GM19397 (cell line): ENCODE data around the gene DNAJB6.

Source experiments
- ATAC-seq: cut with Tn5 transposase; IDR thresholded peaks from one replicate; pipeline ENCODE4 v1.9.1; 2021; ENCODE audit warnings: mild to moderate bottlenecking, moderate library complexity; ENCODE audit not compliant: unreplicated experiment

Gene DNAJB6

DNA sequence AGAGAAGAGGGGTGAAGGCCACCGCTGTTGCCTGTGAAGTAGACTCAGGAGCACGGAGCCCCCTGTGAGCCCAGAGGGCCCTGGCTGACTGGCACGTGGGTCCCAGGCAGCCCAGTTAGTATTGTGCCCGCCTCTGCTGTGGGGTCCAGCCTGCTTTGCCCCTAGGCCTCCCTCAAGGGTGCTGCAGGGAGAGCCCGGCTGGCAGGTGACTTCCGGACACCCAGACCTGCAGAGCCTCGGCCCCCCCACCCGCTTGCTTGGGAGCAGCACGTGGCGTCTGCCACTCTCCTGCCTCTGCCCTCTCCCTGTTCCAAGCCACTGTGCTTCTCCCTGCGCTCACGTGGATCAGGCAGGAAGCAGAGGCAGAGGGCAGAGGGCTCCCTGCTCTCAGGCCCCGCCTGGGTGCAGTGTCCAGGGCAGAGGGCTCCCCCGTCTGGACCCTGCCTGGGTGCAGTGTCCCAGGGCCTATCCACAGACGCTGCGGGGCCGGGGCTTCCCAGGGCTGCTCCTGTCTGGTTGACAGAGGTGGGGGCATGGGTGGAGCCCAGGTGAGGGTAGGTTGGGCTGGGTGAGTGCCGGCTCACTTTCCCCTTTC is 88.4 kb downstream of the DNAJB6 start:
- no peak for ATAC-seq

DNA sequence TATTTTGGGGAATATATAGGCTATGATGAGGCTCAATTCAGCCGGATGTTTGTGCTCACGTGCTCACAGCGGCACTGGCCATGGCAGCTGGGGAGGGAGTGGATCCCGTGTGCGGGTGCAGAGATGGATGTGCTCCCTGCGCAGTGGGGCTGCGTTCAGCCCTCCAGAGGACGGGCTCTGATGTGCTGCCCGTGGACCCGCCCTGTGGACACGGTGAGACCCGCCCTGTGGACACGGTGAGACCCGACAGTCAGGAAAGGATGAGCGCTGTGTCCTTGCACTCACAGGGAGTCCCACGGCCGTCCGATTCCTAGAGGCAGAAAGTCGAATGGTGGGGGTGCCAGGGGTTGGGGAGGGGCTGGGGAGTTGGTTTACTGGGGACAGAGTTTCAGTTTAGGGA is 89.0 kb downstream of the DNAJB6 start:
- ATAC-seq: no peak

DNA sequence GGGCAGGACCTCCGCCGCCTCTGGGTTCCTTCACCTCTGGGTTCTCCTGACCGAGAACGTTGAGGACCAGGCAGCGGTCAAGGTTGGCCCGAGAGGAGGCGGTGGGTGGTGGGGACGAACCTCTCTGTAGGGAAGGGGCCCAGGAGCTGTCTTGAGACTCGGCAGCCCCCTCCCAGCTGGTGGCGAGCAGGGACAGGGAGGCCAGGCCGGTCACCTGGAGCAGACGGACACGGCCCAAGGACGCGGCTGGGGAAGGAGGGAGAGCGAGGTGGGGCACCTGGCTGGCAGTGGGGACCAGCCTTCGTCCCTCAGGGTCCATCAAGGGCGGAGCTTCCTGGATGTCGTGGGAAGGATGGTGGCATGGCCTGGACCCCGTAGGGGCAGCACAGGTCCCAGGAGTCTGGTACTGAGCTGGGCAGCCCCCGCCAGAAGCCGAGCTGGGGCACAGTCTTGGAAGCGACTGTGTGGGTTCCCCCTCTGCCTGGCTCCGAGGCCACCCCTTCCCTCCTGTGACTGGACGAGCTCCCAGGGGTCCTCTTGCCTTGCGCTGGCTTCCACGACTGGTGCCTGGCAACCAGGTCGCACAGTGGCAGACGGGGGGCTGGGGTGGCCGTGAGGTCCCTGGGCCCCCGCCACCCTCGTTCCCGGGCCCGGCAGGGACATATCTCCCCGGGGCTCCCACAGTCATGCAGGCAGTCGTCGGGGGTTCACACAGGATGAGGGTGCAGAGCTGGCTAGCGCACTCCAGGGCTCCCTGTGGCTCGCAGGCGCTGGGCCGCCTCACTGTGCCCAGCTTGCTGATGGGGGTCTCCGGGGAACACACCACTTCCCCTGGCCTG is 89.9 kb downstream of the DNAJB6 start:
- ATAC-seq: no peak

DNA sequence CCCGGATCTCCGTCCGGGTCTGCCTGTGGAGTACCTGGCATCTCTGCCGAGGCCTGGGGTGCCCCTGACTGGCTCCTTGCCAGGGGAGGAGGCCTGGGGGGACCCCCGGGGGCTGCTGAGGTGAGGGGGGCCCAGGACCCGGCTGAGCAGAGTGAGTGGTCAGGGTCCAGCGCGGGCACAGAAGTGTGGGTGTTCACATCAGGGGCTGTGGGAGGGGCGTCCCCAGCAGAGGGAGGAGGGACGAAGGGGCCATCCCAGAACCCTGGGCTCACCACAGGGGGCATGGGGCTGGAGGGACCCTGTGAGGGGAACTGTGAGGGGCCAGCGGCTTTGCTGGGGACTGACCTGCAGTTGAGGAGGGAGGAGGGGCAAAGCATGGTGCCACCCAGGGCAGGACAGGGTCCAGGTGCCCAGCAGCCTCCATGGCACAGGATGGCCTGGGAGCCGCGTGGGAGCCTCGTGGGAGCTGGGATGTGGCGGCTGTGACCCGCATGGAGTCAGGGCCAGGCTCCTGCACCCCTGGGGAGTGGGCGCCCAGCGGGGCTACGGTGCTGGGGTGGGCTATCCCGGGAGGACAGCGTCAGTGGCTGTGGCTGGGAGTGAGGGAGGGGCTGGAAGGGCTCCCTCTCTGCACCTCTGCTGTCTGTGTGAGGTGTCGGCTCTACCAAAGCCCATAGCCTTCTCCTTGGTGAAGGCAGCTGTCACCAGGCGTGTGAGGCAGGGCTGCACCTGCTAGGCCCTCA is 91.2 kb downstream of the DNAJB6 start:
- no peak for ATAC-seq

DNA sequence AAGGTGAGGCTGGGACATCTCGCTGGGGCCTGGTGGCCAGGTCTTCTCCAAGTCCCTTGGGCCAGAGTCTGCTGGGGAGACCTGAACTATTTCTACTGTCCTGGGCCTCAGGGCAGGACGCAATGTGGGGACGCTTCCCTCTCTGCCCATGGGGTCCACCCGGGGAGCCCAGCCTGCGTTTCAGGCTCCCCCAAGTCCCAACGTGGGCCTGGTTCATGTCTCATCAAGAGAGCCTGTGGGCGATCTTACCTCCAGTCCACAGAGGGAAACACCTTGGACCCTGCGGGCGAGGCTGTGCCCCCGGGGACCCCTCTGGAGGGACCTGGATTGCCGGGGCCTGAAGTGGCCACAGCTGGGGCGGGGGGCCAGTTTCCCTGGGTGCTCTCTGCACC is 91.7 kb downstream of the DNAJB6 start:
- ATAC-seq: no peak

DNA sequence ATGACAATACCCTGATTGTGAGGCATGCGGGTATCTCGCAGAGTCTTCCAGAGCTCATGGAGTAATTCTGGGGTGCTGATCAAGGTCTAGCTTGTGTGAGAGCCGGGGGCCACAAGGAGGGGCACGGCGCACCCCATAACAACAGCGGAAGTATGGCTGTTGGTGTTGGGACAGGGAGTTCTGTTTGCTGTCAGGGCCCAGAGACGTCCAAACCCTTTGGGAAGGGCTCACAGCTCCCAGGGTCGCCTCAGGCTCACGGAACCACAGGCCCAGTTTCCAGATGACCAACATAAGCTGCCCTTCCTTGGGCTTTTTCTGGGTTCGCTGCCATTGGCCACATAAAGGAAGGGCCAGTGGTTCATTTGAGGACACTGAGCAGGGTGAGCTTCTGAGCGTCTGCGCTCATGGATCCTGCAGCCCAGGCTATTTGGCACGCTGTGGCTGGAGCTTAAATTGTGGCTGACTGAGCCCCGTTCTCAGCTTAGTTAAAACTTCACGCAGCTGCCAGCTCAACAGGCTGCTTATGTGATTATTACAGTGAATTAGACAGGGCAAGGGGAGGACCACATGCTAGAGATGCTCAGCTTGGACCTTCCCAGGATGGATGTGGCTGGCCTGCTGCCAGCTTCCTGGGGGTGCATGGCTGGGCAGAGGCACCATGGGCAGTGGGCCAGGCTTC is 92.3 kb downstream of the DNAJB6 start:
- ATAC-seq: no peak

DNA sequence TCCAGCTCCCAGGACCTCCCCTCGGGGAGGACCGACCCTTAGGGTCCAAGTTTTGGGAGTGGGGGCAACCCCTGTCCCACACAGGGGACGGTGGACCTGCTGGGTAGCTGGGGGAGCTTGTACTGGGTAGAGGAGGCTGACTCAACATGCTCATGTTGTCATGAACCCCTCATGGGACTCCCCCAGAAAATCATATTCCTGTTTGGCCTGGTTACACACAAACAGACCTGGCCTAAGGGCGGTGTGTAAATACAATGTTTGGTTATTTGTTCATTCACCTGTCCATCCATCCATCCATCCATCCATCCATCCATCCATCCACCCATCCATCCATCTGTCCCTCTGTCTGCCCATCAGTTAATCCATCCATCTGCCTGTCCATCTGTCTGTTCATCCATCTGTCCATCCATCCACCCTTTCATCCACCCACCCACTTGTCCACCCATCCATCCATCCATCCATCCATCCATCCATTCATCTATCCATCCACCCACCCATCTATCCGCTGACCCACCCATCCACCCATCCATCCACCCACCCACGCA is 92.9 kb downstream of the DNAJB6 start:
- no peak for ATAC-seq

DNA sequence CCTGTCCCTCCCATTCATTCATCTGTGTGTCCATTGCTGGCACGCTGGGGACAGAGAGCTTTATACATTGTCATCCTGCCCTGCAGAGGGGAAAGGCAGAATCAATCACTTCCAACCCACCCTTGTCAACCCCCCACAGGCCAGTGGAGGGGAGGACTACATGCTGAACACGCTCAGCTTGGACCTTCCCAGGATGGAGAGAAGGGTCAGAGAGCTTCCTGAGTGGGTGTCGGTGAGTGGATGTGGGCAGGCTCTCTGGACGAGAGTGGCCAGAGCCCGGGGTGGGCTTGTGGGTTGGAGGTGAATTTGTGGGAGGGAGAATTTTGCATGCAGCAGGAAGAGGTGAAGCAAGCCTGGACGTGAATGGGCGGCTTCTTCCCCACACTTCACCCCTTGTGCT is 93.9 kb downstream of the DNAJB6 start:
- no peak for ATAC-seq

DNA sequence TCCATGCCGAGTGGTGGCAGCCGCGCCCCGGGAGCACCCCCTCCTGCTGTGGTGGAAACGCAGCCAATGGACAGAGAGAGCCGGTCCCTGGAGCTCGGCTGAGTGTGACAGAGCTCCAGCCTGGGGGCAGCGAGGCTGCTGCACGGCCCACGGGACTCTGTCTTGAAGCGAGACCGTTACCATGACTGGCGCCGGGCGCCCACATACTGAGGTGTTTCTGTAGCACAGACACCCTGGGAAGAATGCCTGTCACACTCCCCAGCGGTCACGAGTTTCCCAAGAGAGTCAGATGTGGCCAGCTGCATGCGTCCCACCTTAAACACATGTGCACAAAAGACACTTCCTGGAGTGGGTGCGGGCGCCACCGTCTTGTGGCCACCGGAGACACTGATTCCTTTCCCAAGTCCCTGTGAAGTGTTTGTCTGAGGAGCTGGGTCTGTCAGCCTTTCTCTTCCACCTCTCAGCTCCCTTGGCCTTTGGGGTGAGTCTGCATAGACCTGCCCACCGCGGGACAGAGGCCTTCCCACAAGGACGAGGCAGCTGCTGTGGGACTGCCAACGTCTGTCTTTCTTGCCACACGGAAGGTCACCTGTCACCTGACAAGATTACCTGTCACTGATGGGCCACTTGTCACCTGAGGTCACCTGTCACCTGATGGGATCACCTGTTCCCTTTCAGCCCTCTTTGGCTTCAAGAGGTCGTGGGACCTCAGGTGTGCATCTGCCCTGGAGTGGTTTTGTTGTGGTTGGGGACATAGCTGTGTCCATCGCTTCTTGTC is 94.6 kb downstream of the DNAJB6 start:
- ATAC-seq: no peak

DNA sequence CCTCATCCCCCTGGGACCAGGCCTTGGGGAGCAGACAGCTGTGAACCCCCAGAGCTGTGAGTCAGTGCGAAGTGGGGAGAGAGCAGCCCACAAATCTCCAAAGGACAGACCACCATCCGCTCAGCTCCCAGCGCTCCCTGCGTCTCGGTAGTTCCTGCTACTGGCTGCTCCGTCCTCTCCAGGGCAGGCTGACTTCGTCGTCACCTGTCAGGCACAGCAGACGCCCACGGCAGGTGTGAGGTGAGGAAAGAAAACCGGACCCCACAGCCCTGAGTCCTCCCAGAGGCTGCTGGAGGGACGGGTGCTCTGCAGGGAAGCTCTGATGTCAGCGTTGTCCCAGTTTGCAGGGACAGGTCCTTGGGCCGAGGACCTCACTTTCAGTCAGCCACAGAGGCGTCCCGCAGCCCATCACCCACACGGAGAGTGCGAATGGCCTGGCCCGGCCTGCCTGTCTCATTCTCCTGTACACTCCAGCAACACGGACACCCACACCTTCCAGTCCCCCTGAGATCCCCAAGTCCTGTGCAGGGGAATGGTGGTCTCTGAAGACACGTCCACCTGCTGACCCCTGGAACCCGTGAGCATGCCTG is 95.2 kb downstream of the DNAJB6 start:
- ATAC-seq: no peak

DNA sequence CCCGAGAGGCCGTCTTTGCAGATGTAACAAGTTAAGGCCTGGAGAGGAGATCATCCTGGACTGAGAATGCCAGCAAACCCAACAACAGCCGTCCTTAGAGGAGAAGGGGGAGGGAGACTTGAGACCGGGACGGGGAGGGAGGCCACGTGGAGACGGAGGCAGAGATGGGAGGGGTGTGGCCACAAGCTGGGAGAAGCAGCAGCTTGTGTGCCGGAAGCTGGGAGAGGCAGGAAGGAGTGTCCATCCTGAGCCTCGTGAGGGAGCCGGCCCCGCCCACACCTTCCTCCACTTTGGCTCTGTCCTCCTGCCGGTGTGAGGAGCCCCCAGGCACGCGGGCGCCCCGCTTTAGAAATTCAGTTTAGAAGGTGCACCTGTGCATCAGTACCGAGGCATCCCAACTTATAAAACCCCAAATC is 95.7 kb downstream of the DNAJB6 start:
- no peak for ATAC-seq

DNA sequence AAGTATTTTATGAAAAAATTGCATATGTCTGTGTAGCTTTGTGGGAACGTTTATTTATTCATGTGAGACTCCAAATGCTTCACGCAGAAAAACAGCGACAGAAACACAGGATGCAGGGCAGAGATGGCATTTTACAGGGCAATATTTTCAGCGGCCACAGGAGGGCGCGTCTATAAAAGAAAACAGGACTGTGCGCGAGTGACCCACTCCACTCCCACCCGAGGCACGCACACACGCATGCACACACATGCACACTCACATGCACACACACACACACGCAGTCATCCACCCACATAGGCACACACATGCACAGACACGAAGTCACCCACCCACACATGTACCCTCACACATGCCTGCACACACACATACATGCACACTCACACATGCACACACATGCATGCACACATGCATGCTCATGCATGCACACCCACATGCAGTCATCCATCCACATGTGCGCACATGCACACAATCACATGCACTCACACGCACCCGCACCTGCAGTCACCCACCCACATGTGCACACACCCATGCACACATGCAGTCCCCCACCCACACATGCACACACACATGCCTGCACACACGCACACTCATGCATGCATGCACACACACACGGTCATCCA is 96.3 kb downstream of the DNAJB6 start:
- no peak for ATAC-seq

DNA sequence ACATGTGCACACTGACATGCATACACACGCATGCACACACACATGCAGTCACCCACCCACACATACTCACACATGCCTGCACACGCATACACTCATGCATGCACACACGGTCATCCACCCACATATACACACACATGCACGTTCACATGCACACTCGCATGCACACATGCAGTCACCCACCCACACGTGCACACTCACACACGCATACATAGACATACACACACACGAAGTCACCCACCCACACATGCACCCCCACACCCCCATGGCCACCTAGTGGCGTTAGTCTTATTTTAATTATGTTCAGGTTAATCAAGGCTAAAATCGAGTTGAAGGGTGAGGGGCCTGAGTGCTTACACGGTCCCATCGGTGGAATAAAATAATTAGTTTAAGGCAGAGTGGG is 96.8 kb downstream of the DNAJB6 start:
- ATAC-seq: no peak

DNA sequence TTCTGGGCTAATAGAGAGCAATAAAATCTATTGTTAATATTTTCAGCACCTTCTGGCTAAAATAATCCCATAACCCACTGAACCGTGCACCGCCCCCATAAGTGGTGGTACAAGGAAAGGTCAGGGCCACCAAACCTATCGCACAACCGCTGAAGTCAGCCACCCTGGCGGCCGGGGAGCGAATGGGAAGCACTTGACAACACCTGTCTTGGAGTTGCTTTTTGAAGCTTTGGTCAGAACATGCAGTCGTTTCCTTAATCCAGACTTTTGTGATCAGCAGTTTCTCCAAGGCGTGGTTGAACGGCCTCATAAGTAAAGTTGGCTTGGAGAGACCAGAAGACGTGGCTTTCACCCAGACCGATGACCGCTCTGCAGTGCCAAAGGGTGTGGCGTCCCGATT is 97.4 kb downstream of the DNAJB6 start:
- no peak for ATAC-seq

DNA sequence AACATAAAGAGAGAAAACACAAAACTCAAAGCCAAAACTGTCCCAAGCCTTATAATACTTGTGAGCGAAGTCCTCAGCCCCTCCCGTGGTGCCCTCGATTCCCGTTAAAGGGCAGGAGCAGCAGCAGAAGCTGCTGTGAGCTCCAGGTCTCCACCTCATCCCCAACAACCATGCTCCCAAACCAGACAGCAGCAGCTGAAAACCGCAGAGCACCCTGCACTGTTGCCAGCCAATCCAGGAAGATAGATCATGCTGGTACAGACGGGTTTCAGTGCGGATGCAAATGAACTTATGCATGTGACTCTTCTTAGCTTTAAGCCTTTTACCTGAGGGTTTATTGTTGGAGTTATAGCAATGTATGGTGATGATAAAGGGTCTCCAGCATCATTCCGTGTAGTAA is 97.9 kb downstream of the DNAJB6 start:
- ATAC-seq: no peak

DNA sequence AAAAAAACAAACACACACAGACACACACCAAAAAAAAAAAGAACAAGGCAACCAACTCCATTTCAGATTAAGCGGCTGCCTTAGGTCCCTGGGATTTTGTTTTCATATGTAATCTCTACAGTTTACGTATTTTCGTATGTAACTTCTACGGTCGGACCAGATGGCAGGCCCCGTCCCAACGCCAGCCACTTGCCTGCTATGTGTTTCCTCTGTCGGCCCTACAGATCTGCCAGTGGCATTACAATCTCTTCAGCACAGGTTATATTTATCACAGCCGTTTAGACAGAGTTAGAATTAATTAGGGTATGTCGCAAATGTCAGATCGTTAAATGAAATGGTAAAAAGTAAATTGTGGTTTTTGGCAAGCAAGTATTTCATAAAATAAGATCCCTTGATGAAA is 99.3 kb downstream of the DNAJB6 start:
- no peak for ATAC-seq

DNA sequence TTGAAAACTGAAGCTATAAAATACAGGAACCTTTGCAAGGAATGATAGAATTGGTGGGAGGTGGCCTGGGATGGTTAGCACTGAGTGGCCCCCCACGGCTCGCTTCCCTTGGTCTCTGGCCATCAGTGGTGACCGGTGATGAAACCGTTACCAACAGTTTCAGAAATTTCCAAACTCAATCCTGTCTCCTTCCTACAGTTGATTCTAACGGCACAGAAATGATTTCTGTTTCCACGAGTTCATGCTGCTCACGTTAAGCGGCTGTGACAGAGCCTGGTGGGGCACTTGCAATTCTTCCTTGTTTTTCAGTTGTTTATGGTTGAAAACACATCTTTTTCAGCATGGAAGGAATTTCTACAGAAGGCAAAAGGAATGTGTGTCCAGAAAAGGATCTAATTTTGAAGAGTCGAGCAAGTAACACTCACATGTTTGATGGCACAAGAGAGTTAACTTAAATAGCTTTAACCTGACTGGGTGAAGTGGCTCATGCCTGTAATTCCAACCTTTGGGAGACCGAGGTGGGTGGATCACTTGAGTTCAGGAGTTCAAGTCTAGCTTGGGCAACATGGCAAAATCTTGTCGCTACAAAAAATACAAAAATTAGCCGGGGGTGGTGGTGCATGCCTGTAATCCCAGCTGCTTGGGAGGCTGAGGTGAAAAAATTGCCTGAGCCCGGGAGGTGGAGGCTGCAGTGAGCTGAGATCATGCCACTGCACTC is 100.1 kb downstream of the DNAJB6 start:
- ATAC-seq: no peak

DNA sequence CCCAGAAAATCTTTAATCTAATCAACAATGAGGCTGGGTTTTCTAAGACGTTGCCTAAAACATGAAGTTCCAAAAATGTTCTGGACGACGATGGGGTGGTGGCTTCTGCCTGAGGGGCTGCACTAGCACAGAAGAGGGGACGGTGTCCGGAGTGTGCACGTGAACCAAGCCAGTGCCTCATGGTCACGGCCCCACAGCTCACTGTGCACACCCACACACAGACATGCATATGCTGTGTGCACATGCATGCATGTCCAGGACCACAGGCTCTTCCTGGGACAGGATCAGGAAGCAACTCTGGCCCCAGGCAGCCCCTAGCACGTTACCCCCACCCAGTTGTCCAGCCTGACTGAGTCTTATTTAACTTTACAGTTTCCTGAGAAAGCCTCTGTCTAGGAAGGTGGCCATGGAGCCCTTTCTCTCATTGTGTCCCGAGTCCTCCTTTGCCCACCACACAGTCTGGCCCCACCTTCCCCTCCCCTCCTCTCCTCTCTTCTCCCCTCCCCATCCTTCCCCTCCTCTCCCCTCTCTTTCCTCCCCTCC is 100.8 kb downstream of the DNAJB6 start:
- ATAC-seq: no peak
